GM21515 (cell line): ENCODE data around the gene PAK2.
"Not testable (repeated sequence)": the region's sequence is repeated elsewhere in the genome, so short reads cannot be mapped to it uniquely, and the experiment has no call there.

Experiments used
- ATAC-seq: cut with Tn5 transposase; IDR thresholded peaks from one replicate; pipeline ENCODE4 v1.9.1; 2021; ENCODE audit not compliant: unreplicated experiment

Gene PAK2

DNA sequence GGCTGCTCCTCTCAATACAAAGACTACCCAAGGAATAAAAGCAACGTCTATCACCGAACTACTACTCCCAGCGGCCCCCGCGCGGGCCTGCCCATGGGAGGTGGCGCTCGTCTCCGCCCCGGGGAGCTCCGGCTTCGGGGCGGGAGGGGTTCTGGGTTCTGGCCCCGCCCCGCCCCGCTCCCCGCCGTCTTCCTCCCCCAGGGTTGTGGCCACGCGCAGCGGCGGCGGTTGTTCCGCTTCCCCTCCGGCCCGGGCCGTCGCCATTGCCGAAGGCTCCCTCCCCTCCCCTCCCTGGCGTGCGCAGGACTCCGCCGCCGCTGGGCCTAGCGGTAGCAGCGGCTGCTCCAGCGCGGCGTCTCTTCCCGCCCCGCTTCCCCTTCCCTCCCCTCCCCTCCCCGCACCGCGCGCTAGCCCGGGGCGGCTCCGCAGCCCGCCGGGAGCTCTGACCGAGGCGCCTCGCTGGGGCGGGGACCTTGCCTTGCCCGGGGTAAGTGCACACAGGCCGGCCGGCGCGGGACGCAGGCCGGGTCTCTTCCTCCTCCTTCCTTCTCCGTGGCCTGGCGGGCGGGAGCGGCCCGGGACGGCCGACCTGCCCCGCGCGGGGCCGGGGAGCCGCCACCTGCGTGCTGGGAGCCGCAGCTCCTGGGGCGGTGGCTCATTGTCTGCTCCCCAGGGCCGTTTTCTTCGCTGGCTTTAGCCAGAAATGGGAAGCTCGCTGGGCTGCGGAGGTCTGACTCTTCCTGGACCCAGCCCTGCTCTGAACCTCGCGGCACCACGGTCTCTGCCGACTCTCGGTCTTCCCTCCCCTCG lies at the start of gene PAK2:
PAK2 (plus strand) TSS at position 187 of the 810 bp plus-strand sequence. CDS start 42,790 bp downstream, outside the sequence.
- ATAC-seq = peak; percentile 88

DNA sequence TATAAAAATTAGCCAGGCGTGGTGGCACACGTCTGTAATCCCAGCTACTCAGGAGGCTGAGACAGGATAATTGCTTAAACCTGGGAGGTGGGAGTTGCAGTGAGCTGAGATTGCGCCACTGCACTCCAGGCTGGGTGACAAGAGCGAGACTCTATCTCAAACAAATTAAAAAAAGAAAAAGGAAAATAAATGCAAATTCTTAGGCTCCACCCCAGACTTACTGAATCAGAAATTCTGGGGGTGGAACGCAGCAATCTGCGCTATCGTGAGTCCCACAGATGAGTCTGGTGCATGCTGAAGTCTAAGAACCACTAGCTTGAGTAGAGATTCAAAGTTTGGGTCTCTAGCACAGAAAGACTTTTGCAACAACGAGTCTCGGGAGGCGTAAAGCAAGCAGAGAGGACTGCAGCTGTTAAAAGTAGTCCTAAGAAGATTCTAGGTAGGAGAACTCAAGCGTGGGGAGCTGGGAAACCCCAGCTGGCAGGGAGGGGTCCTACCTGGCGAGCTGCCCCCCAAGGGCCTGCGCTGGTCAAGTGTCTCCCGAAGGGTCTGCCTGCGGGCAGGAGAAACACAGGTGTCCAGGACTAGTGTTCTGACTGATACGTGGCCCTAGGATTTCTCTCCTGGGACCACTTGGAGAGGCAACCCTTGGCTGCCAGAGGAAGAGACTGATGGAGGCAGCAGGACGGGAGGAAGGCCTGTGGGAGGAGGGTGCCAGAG lies 49.6 kb upstream of the PAK2 start:
- no peak for ATAC-seq

DNA sequence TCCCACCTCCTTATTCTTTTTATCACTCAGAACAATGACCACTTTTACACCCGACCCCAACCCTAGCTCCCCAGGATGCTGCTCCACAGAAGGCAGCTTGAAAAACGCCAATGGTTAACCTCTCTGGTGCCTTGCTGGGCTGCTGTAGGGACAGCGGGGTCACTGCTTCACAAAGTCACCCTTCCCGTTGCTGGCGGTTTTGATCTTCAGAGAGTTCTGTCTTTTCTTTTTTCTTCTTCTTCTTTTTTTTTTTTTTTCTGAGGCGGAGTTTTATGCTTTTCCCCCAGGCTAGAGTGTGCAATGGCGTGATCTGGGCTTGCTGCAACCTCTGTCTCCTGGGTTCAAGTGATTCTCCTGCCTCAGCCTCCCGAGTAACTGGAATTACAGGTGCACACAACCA lies 48.3 kb upstream of the PAK2 start:
- ATAC-seq = no peak

DNA sequence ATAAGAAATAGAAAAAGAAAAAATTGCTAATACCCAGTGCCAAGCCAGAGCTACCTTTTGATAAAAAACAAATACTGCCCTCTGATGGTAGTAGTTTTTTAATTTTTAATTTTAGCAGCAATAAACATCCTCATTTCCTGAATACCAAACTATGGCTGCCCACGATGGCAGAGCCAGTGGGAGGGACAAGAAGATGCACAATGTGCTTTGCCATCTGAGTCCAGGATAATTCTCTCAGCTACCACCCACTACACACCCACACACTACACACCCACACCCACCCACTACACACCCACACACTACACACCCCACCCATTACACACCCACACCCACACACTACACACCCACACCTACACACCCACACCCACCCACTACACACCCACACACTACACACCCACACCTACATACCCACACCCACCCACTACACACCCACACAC lies 45.4 kb upstream of the PAK2 start:
- ATAC-seq = no peak

DNA sequence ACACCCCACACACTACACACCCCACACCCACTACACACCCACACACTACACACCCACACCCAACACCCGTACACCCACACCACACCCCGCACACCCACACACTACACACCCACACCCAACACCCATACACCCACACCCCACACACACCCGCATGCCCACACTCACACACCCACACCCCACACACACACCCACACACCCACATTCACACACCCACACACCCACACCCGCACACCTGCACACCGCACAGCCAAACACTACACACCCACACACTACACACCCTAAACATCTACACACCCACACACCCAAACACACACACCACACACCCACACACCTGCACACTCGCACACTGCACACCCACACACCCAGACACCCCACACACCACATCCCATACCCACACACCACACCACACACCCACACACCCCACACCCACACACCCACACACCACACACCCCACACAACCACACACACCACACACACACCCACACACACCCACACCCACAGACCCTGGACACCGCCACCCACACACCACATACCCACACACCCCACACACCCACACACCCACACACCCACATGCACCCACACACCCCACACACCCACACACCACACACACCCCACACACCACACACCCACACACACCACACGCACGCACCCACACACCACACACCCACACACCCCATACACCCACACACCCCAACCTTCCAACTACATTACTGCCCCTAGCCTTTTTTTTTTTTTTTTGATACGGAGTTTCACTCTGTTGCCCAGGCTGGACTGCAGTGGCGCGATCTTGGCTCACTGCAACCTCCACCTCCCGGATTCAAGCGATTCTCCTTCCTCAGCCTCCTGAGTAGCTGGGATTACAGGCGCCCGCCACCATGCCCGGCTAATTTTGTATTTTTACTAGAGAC lies 44.5 kb upstream of the PAK2 start:
- ATAC-seq = no peak

DNA sequence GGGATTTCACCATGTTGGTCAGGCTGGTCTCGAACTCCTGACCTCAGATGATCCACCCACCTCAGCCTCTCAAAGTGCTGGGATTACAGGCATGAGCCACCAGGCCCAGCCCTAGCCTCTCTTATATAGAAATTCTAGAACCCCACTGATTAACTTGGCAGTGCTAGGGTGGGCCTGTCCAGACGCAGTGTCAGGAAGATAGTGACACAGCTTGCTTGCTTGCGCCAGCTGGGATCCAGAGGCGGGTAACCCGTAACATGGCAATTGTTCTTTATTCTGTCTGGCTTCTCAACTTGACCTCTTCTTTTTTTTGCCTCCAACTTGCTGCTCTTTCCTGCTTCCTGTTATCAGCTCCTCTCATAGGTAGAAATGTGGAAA lies 43.8 kb upstream of the PAK2 start:
- no peak for ATAC-seq

DNA sequence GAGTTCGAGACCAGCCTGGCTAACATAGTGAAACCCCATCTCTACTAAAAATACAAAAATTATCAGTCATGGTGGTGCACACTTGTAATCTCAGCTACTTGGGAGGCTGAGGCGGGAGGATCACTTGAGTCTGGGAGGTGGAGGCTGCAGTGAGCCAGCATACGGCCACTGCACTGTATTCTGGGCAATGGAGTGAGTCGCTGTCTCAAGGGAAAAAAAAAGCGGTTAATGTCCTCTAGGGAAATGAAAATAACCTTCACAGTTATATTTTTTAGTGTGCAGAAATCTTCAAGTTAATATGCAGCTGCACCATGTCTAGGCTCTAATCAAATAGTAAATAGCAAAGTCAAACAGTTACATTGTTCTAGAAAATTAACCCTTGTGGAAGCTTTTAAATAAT lies 42.4 kb upstream of the PAK2 start:
- no peak for ATAC-seq

DNA sequence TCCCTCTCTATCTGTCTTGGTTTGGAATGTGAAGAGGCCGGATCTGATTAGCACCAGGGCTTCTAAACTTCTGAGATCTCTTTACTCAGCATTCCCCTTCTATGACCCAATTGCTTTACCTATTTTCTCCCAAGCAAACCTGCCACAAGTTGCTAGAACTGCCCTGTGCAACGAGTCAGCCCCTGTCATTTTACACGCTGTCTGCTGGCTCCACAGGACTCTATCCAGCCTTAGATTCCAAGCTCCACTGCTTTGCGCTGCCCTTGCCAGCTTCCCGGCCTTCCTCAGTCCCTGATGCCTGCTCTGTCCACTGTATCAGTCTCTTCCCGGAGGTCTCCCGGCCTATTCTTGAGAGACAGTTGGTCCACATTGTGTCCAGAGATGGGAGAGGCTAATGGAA lies 39.9 kb upstream of the PAK2 start:
- ATAC-seq = no peak

DNA sequence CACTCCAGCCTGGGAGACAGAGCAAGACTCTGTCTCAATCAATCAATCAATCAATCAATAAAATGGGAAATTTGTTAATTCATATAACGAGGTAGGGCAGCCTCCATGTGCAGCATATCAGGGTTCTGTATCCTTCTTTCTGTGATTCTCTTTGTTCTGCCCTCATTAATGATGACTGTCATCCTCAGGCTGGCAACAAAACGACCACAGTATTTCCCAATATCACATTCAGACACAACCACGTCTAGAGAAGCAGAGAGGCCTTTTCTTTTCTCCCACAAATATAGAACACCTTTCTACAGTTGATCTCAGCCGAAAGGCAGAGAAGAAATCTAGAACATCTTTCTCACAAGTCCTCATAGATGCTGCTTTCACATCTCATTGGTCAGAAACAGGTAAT lies 38.9 kb upstream of the PAK2 start:
- ATAC-seq = no peak

DNA sequence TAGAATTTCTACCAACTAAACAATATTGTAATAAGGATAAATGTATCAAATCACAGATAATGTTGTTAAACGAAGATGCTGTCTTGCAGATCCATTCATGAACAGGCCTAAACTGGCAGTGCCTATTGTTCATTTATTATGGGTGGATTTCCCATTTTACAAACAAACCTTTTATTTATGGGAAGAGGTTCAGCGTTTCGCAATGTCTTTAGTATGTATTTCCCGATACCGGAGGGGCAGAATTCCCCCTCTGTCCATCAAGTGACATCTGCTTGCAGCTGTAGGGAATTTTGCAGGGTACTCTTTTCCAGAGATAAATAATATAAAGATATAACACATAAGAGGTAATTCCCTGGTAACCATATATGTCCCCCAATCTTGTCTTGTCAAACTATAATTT lies 33.3 kb upstream of the PAK2 start:
- ATAC-seq = no peak

DNA sequence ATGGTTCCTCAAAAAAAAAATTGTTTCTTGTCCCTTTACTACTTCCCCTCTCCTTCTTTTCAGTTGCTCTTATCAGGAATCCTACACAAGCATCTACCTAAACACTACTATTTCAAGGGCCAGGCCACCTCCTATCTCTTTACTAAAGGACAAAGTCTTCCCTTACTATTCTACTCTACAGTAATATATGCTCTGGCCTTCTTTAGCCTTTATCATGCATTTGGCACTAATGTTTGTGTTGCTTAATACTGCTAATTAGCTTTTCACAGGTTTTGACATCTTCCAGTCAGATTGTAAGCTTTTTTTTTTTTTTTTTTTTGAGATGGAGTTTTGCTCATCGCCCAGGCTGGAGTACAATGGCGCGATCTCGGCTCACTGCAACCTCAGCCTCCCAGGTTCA lies 32.9 kb upstream of the PAK2 start:
- no peak for ATAC-seq

DNA sequence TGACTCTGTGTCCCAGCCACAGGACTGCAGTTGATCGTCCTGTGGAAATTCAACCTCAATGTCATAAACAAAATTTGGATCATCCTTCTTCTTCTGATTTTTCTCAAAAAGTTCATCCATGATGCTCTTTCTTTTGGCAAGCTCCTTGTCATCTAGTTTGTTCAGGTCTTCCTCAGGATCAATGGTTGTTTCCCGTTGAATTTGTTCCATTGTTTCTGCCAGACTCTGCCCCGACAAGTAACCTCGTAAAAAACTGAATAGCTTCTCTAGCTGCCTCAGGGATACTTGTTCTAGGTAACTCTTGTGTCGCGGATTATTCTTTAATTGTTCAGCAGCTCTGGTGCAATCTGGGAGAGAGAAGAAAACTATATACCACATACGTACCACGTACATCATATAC lies 32.1 kb upstream of the PAK2 start:
- ATAC-seq = no peak

DNA sequence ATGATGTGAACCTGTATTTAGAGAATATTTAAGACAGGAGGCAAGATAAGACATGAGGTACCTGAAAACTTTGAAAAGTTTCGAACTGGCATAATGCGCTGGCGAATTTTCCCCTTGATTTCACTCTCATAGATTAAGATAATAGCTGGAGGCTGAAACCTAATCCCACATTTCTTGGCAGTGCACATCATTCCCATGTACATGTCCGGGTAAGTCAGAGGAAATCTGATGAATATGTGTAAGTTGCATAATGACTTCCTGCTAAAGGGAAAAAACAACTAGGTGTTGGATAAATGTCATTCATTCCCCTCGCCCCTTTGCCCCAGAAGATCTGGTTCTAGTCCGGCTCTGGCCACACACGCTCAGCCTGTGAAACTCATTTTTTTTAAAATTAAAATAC lies 31.2 kb upstream of the PAK2 start:
- no peak for ATAC-seq

DNA sequence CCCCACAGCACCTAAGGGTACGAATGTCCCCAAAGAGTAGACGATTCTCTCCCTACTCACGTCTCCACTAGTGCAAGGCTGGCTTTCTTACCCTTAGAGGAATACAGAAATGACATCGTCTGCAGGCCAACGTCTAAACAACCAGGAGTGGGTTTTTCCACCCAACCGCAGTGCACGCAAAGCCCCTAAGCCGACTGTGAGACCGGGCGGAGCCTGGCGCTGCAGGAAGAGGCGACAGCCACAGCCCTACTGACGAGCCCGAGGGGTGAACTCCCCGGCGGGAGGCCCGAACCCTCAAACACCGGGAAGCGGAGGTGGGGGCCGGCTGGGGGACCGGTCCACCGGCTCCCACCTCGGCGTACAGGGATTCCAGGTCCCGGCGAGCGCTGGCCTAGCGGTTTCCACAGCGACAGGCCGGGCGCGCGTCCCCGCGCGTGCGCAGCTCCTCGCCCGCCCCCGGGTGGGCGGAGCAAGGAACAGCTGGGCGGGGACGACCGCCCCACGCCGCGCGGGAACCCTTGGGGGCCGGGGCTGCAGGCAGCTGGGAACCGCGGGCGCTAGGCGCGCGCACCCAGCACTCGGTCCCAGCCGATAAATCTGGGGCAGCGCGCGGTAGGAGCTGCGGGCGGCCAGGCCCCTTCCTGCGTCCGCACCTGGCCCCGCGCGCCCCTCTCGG lies 27.7 kb upstream of the PAK2 start, which contains the start of the genes CEP19 and PIGX:
CEP19 (minus strand) TSS at position 413 of the 676 bp plus-strand sequence. CDS start 3,593 bp downstream, outside the sequence.
PIGX (plus strand) TSS at position 540 of the 676 bp plus-strand sequence.
- ATAC-seq = peak; percentile 82

DNA sequence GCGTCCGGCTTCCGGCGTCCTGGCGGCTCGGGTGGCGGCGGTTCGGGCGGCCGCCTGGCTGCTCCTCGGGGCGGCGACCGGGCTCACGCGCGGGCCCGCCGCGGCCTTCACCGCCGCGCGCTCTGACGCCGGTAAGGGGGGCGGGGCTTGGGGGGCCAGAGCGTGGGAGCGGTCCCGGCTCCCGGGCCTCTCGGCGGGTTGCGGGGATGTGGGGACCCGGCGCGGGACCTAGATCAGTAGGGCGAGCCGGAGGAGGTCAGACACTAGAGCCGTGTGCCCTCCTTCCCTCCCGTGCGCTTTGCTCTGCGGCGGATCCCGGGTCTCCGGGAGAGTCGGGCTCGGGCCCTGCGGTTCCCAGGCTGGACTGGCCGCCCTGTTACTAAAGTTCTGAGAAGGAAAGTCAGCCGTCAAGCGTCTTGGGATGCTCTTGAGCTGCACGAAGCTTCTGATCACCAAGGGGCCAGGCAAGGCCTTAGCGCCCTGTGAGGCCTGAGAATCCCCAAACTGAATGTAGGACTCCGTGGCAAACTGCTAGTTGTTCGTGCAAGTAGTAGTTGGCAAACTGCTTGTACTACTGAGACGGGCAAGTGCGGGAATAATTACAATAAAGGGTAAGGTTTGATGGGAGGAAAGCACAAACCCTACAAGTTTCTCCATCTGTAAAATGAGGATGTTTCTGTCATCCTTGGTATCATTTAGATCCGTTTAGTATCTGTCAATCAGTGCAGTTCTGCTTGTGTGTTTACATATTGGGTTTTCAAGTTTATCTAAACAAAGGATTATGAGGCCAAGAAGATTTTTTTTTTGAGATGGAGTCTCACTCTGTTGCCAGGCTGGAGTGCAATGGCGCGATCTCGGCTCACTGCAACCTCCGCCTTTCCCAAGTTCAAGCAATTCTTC lies 26.9 kb upstream of the PAK2 start:
- ATAC-seq = peak; percentile 50

DNA sequence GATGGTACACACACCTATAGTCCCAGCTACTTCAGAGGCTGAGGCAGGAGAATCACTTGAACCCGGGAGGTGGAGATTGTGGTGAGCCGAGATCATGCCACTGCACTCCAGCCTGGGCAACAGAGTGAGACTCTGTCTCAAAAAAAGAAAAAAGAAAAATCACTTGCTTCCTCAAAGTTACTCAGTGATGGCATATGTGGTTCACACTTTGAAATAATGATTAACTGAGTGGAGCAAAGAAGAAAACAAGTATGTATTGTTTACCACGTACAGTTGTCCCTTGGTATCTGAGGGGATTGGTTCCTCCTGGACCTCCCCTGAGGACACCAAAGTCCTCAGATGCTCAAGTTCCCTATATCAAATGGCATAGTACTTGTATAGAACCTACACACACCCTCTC lies 22.5 kb upstream of the PAK2 start:
- not testable (repeated sequence) for ATAC-seq

DNA sequence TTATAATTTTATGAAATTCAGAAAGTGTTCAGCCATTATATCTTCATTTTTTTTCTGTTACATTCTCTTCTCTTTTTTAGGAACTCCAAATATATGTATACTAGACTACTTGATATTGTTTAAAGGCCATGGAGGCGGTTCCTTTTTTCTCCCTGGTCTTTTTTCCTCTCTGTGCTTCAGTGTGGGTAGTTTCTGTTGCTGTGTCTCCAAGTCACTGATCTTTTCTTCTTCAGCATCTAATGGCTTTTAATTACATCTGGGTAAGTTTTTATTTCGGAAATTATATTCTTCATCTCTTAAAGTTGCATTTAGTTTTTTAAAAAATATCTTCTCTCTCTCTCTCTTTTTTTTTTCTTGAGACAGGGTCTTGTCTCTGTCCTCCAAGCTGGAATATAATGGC lies 18.6 kb upstream of the PAK2 start:
- no peak for ATAC-seq

DNA sequence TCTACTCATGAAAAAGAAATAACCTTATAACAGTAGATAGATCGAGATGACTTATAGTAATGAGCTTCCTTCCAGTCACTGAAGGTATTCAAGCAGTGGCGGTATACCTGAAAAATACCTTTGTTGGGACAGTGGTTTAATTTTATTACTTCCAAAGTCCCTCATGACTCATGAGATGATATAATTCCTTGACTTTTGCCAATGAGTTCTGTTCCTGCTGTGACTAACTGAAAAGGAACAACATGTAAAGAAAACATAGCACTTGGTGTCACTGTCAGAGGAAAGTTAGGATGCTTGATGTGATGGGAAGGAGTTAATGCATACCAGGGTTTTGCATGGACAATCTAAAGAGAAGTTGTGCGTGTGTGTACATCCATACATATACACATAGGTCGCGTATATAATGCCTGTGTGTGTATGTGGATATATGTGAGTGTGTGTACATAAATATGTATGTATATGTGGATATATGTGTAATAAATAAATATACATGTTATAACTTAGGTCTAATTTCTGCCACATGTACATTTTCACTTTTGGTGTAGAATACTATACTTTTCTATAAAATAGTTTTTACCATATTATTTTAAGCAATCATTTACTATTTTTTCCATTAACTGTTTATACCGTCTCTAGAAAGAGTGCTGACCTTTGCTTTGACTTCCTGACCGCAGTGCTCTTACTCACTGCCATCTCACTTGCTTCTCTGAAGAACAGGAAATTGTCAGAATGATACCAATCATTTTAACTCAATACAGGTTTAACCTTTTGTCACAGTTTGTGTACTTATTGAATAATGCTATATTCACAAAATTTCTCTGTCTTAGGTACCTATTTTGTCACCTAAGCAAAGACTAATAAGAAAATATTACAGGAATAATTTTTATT lies 12.6 kb upstream of the PAK2 start:
- ATAC-seq = no peak

DNA sequence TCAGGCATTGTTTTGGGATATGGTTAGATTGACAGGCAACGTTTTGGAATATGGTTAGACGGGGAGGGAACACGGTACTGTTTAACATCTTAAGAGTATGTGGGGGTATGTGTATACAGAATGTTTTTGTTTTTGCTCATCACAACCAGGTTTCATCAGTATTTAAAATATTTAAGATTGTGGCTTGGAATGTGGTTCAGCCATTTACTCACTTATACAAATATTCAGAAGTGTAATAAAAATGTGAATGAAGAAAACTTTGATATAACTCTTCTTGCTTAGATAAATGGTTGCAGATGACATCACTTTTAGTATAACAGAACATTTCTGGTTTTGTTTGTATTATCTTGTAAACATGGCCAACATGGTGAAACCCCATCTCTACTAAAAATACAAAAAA lies 3.9 kb upstream of the PAK2 start:
- no peak for ATAC-seq
